ENCODE data around the gene UBA52. TPM values are rescaled to one million over a fixed set of nuclear protein-coding genes. Genes with fewer than 3 reads are reported as not detected.

Gene UBA52
- total and polyA plus RNA-seq, 10 of the 15 experiments (the other 5 are each of a cell fraction or from before 2014, with no cell fraction given) = 1,131 to 2,392 (median 1,645) TPM

DNA sequence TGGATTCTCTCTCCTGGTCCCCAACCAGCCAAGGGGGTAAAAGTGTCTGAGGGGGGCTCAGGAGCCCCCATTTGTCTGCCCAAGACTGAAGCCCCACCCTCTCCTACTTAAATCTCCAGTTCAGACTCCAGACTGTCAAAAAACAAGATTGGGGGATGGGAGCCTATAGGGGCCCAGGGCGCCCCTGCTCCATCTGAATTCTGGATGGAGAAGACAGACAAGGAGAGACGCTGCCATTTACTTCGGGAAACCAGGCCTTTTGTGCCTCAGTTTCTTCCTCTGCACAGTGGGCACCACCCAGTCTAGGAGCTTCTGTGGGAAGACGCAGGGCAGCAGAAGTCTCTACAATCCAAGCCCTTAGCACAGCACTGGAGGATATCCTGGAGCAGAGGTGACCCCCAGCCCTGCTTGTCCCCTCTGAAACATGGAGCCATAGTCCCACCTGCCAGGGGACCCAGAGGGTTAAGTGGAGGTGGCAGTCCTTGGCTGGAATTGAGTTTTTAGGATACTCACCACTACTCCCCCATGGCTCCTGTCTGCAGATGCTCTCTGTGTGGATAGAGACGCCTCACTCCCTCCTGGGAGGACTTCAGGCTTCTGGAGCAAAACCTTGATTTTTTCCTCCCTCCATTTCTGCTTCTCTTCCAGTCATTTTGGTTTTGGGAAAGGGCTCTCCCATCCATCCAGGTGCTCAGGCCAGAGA is 36.6 kb downstream of the UBA52 start:
- Histone ChIP-seq H3K27me3 (replicated peaks in 1 of 2; ENCODE audit: control insufficient read depth in 2 of 2, insufficient read depth in 2 of 2, low read length in 1 of 2) (peaks cover 27 to 33% of the 10 kb centered on the region in 2 experiments), H3K4me3 (no peak overlapping the region), H3K27ac (ENCODE audit: control insufficient read depth, insufficient read depth) (no peak overlapping the region), H2AFZ (ENCODE audit: control insufficient read depth, low read depth, low read length) (no peak overlapping the region), H3K4me1 (ENCODE audit: control insufficient read depth, insufficient read depth, low read length) (no peaks in the 10 kb centered on the region), H3K4me2 (ENCODE audit: control insufficient read depth, insufficient read depth) (no peak overlapping the region), H3K9ac (ENCODE audit: control insufficient read depth, insufficient read depth, low read length) (no peak overlapping the region), H4K20me1 (ENCODE audit: control insufficient read depth, insufficient read depth) (no peaks in the 10 kb centered on the region; the same call in none of the 2 replicates), H3K36me3 (ENCODE audit: control insufficient read depth in 2 of 2, insufficient read depth in 2 of 2, low read length in 1 of 2) (no peaks in the 10 kb centered on the region), H3K79me2 (ENCODE audit: control insufficient read depth, insufficient read depth, low read length) (no peaks in the 10 kb centered on the region), H3K9me3 (replicated peaks; ENCODE audit: control insufficient read depth, insufficient read depth, low read length) (no peaks in the 10 kb centered on the region)
- no peak for TF ChIP-seq CBX5 (IDR thresholded peaks at IDR 0.05; ENCODE audit: low read depth)
- TF ChIP-seq CBFB (IDR thresholded peaks at IDR 0.05; ENCODE audit: low read depth) = no peak
- ChIA-PET SMC1A (ENCODE audit: uncharacterized antibody, unreplicated experiment) (no interaction called here), CTCF (no interaction called here), RAD21 (ENCODE audit: unreplicated experiment) (no interaction called here), POLR2A (no interaction called here)
- FAIRE-seq (no peak), ATAC-seq (no peak), DNase-seq (ENCODE audit: low read depth, low spot score) (no peak)
- in situ Hi-C loops (cut with MboI) = no loop called here
- BruUV-seq (replicated peaks) = no TSS peak
- intact Hi-C loops (cut with micrococcal nuclease; ENCODE audit: unreplicated experiment) = no loop called here
- 14% methylated on average over 5 of the region's 5 CpGs for WGBS (ENCODE audit: insufficient coverage, insufficient replicate concordance, low lambda C conversion rate, missing lambda C conversion rate)

DNA sequence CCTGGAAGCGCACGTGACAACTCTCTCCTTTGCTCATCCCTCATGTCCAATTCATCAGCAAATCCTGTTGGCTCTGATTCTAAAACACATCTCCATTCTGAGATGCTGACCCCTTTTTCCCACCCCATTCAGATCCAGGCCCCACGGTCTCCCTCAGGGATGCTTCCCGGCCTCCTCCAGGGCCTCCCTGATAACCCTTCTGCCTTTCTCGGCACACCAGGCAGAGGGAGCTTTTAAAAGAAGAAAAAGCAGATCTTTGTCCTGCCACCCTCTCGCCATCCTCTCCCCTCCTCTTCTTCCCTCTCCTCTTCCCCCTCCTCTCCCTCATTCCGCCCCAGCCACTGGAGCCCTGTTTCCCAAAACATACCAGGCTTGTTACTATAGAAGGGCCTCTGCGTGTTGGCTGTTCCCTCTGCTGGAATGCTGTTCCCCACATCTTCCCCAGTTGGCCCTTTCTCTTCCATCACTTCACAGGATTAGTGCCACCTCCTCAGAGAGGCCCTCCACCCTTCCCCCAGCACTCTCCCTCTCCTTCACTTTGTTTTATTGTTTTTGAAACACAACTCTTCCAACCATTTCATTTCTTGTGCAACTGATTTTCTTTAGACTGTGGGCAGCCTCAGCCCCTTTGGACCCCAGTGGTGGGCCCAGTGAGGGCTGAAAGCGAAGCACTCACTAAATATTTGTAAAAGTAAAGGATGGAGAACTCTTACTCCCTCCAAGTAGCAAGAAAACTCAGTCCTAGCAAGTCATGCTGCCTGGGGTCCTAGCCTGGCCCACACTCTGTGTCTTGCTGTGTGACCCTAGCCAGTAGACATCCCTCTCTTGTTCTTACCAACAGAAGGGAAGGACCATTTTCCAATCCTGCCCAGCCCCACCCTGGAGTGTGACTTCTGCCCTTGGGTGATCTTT is 37.4 kb downstream of the UBA52 start:
- H3K4me1 ChIP-seq (ENCODE audit: control insufficient read depth, insufficient read depth, low read length) = no peaks in the 10 kb centered on the region
- H3K9me3 ChIP-seq (replicated peaks; ENCODE audit: control insufficient read depth, insufficient read depth, low read length) = no peaks in the 10 kb centered on the region
- RAD21 ChIA-PET (ENCODE audit: unreplicated experiment) = no interaction called here
- in situ Hi-C loops (cut with MboI) = no loop called here
- no TSS peak for BruUV-seq (replicated peaks)
- SMC1A ChIA-PET (ENCODE audit: uncharacterized antibody, unreplicated experiment) = no interaction called here
- TF ChIP-seq, protein P1, sequence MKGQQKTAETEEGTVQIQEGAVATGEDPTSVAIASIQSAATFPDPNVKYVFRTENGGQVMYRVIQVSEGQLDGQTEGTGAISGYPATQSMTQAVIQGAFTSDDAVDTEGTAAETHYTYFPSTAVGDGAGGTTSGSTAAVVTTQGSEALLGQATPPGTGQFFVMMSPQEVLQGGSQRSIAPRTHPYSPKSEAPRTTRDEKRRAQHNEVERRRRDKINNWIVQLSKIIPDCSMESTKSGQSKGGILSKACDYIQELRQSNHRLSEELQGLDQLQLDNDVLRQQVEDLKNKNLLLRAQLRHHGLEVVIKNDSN (IDR thresholded peaks at IDR 0.05; ENCODE audit: borderline replicate concordance, extremely low read length, insufficient read depth, low read depth, low read length) = no peak
- TF ChIP-seq NR2F1 (conservative IDR thresholded peaks at IDR 0.05) = no peak
- TF ChIP-seq, protein P2, sequence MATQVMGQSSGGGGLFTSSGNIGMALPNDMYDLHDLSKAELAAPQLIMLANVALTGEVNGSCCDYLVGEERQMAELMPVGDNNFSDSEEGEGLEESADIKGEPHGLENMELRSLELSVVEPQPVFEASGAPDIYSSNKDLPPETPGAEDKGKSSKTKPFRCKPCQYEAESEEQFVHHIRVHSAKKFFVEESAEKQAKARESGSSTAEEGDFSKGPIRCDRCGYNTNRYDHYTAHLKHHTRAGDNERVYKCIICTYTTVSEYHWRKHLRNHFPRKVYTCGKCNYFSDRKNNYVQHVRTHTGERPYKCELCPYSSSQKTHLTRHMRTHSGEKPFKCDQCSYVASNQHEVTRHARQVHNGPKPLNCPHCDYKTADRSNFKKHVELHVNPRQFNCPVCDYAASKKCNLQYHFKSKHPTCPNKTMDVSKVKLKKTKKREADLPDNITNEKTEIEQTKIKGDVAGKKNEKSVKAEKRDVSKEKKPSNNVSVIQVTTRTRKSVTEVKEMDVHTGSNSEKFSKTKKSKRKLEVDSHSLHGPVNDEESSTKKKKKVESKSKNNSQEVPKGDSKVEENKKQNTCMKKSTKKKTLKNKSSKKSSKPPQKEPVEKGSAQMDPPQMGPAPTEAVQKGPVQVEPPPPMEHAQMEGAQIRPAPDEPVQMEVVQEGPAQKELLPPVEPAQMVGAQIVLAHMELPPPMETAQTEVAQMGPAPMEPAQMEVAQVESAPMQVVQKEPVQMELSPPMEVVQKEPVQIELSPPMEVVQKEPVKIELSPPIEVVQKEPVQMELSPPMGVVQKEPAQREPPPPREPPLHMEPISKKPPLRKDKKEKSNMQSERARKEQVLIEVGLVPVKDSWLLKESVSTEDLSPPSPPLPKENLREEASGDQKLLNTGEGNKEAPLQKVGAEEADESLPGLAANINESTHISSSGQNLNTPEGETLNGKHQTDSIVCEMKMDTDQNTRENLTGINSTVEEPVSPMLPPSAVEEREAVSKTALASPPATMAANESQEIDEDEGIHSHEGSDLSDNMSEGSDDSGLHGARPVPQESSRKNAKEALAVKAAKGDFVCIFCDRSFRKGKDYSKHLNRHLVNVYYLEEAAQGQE (IDR thresholded peaks at IDR 0.05; ENCODE audit: low read depth, low read length) = no peak
- no peak for TF ChIP-seq EZH2 (IDR thresholded peaks at IDR 0.05; ENCODE audit: borderline replicate concordance, control insufficient read depth, low read depth, low read length)
- DNase-seq (ENCODE audit: low read depth, low spot score) (no peak), FAIRE-seq (no peak), ATAC-seq (no peak)
- intact Hi-C loops (cut with micrococcal nuclease; ENCODE audit: unreplicated experiment) = no loop called here
- no peak overlapping the region for H3K27ac ChIP-seq (ENCODE audit: control insufficient read depth, insufficient read depth)
- H3K79me2 ChIP-seq (ENCODE audit: control insufficient read depth, insufficient read depth, low read length) = no peaks in the 10 kb centered on the region
- no peak overlapping the region for H2AFZ ChIP-seq (ENCODE audit: control insufficient read depth, low read depth, low read length)
- H3K27me3 ChIP-seq (replicated peaks in 1 of 2; ENCODE audit: control insufficient read depth in 2 of 2, insufficient read depth in 2 of 2, low read length in 1 of 2) = peaks cover 26 to 33% of the 10 kb centered on the region in 2 experiments
- no peak overlapping the region for H3K9ac ChIP-seq (ENCODE audit: control insufficient read depth, insufficient read depth, low read length)
- H3K36me3 ChIP-seq (ENCODE audit: control insufficient read depth in 2 of 2, insufficient read depth in 2 of 2, low read length in 1 of 2) = no peaks in the 10 kb centered on the region
- H3K4me2 ChIP-seq (ENCODE audit: control insufficient read depth, insufficient read depth) = no peak overlapping the region
- H4K20me1 ChIP-seq (ENCODE audit: control insufficient read depth, insufficient read depth) = no peaks in the 10 kb centered on the region; the same call in 1 of the 2 replicates
- CTCF ChIA-PET = no interaction called here
- WGBS (ENCODE audit: insufficient coverage, insufficient replicate concordance, low lambda C conversion rate, missing lambda C conversion rate) = 38% methylated on average over 9 of the region's 9 CpGs
- no peak overlapping the region for H3K4me3 ChIP-seq
- POLR2A ChIA-PET = no interaction called here
